BE2C (cell line): Measurements from ENCODE around the gene PLCH2.

Experiments
- DNase-seq: peaks from one replicate; pipeline ENCODE4 v3.0.0-alpha.2; 2020
- H3K27me3 ChIP-seq: fragments of 250-450 bp; sonication (Bioruptor Pico); 2 replicates; pipeline ENCODE4 v1.5.1; 2020; ENCODE audit warnings: mild to moderate bottlenecking
- H3K36me3 ChIP-seq: fragments of 250-450 bp; sonication (Bioruptor Pico); 2 replicates; pipeline ENCODE4 v1.5.1; 2020; ENCODE audit warnings: mild to moderate bottlenecking
- H3K4me1 ChIP-seq: fragments of 250-450 bp; sonication (Bioruptor Pico); 2 replicates; pipeline ENCODE4 v1.5.1; 2020
- H3K4me3 ChIP-seq: 2 replicates; pipeline ENCODE4 v1.5.1; 2011; ENCODE audit warnings: low read depth, low read length
- H3K9me3 ChIP-seq: fragments of 250-450 bp; sonication (Bioruptor Pico); 2 replicates; pipeline ENCODE4 v1.5.1; 2020
- CTCF ChIP-seq: IDR thresholded peaks from 2 replicates; pipeline ENCODE4 v1.5.1; 2012; ENCODE audit warnings: mild to moderate bottlenecking, low read depth, low read length

The PLCH2 gene

GRCh38 chr1:2444138-2444591 lies 31.9 kb upstream of the PLCH2 start:
- no peak for TF ChIP-seq CTCF
- Histone ChIP-seq H3K27me3 (peaks cover 20% of the 10 kb centered on the region), H3K9me3 (no peaks in the 10 kb centered on the region), H3K36me3 (no peaks in the 10 kb centered on the region), H3K4me1 (no peaks in the 10 kb centered on the region), H3K4me3 (no peak overlapping the region)
- no peak for DNase-seq

GRCh38 chr1:2445162-2445822 lies 30.8 kb upstream of the PLCH2 start:
- peaks cover 20% of the 10 kb centered on the region for H3K27me3 ChIP-seq
- H3K9me3 ChIP-seq, result no peaks in the 10 kb centered on the region
- no peak for TF ChIP-seq CTCF
- H3K4me3 ChIP-seq, result no peak overlapping the region
- H3K36me3 ChIP-seq, result no peaks in the 10 kb centered on the region
- peak; percentile 33 for DNase-seq
- H3K4me1 ChIP-seq, result no peaks in the 10 kb centered on the region

- no peak for DNase-seq
- Histone ChIP-seq H3K4me1 (no peaks in the 10 kb centered on the region), H3K4me3 (no peak overlapping the region), H3K27me3 (peaks cover 20% of the 10 kb centered on the region), H3K9me3 (no peaks in the 10 kb centered on the region), H3K36me3 (no peaks in the 10 kb centered on the region)
- TF ChIP-seq CTCF, result no peak
These were observed 30.3 kb upstream of the PLCH2 start for GRCh38 chr1:2445823-2446215.

- Histone ChIP-seq H3K4me3 (no peak overlapping the region), H3K9me3 (no peaks in the 10 kb centered on the region), H3K27me3 (peaks cover 20% of the 10 kb centered on the region), H3K36me3 (no peaks in the 10 kb centered on the region), H3K4me1 (no peaks in the 10 kb centered on the region)
- no peak for DNase-seq
- no peak for TF ChIP-seq CTCF
These were observed 29.7 kb upstream of the PLCH2 start for GRCh38 chr1:2446394-2446793.

GRCh38 chr1:2446861-2447260 lies 29.2 kb upstream of the PLCH2 start:
- H3K4me3 ChIP-seq, result no peak overlapping the region
- no peak for DNase-seq
- H3K4me1 ChIP-seq, result no peaks in the 10 kb centered on the region
- peaks cover 20% of the 10 kb centered on the region for H3K27me3 ChIP-seq
- H3K9me3 ChIP-seq, result no peaks in the 10 kb centered on the region
- TF ChIP-seq CTCF, result no peak
- no peaks in the 10 kb centered on the region for H3K36me3 ChIP-seq

- Histone ChIP-seq H3K36me3 (no peaks in the 10 kb centered on the region), H3K4me1 (no peaks in the 10 kb centered on the region), H3K4me3 (no peak overlapping the region), H3K9me3 (no peaks in the 10 kb centered on the region), H3K27me3 (peaks cover 20% of the 10 kb centered on the region)
- no peak for TF ChIP-seq CTCF
- no peak for DNase-seq
These were observed 28.6 kb upstream of the PLCH2 start for GRCh38 chr1:2447276-2448097.
